CD4-positive, alpha-beta T cell (primary cell): ENCODE measurements around the gene ISM2. TPM values are rescaled to one million over a fixed set of nuclear protein-coding genes. Genes with fewer than 3 reads are reported as not detected.

Experiments used
- ATAC-seq: fragments of 200-7000 bp; cut with Tn5 transposase; one replicate; pipeline ENCODE4 v1.10.0; 2022; ENCODE audit warnings: mild to moderate bottlenecking; ENCODE audit not compliant: poor library complexity
- CTCF ChIA-PET: fragments of 350-600 bp; sonication (Branson Sonifier 250); formaldehyde crosslinking; loops from one replicate; lab custom pipeline; 2021; ENCODE audit warnings: antibody characterized with exemption, inconsistent platforms; lab: Charles Lee
- POLR2A ChIA-PET: fragments of 350-600 bp; sonication (Branson Sonifier 250); formaldehyde crosslinking; loops from one replicate; lab custom pipeline; 2021; ENCODE audit warnings: antibody characterized with exemption, inconsistent platforms; lab: Charles Lee
- DNase-seq, 14 experiments: peaks; one replicate each; pipeline ENCODE4 v3.0.0-alpha.2; 2013 to 2020; ENCODE audit warnings: mixed read lengths in 2 of 14
- H3K27ac ChIP-seq, 2 donors: one replicate each; pipeline versions ENCODE4 v1.5.1 to v1.7.0; 2013; ENCODE audit warnings: low read length in 2 of 2, low read depth in 1 of 2, mild to moderate bottlenecking in 1 of 2
- H3K27me3 ChIP-seq, 2 experiments: 1 replicate in 1 of 2; 2 replicates in 1 of 2; pipeline versions ENCODE4 v1.6.1 to v1.7.0; 2013; ENCODE audit warnings: low read length in 2 of 2, control low read depth in 1 of 2, mild to moderate bottlenecking in 1 of 2, moderate library complexity in 1 of 2; ENCODE audit not compliant: insufficient read depth in 2 of 2, control insufficient read depth in 1 of 2
- H3K36me3 ChIP-seq: one replicate; pipeline ENCODE4 v1.6.1; 2013; ENCODE audit warnings: low read length, control low read depth; ENCODE audit not compliant: insufficient read depth
- H3K4me1 ChIP-seq: one replicate; pipeline ENCODE4 v1.6.1; 2013; ENCODE audit warnings: low read length, control low read depth; ENCODE audit not compliant: insufficient read depth
- H3K4me3 ChIP-seq: one replicate; pipeline ENCODE4 v1.5.1; 2013; ENCODE audit warnings: mild to moderate bottlenecking, low read length, moderate library complexity
- H3K9me3 ChIP-seq, 2 experiments: 1 replicate in 1 of 2; 2 replicates in 1 of 2; pipeline versions ENCODE4 v1.6.1 to v1.7.0; 2013; ENCODE audit warnings: low read length in 2 of 2, mild to moderate bottlenecking in 2 of 2, control low read depth in 1 of 2, moderate library complexity in 1 of 2; ENCODE audit not compliant: control insufficient read depth in 1 of 2, insufficient read depth in 1 of 2
- H3K27ac Mint-ChIP-seq: one replicate; pipeline ENCODE4 v1.8.0; 2020; ENCODE audit warnings: mixed read lengths
- H3K27me3 Mint-ChIP-seq: one replicate; pipeline ENCODE4 v1.8.0; 2021; ENCODE audit warnings: mixed read lengths
- H3K36me3 Mint-ChIP-seq: one replicate; pipeline ENCODE4 v1.8.0; 2021; ENCODE audit warnings: low read depth, mixed read lengths
- H3K4me1 Mint-ChIP-seq: one replicate; pipeline ENCODE4 v1.8.0; 2021; ENCODE audit warnings: low read depth, mixed read lengths
- H3K4me3 Mint-ChIP-seq: one replicate; pipeline ENCODE4 v1.8.0; 2020; ENCODE audit warnings: mild to moderate bottlenecking, mixed read lengths
- H3K9me3 Mint-ChIP-seq: one replicate; pipeline ENCODE4 v1.8.0; 2020; ENCODE audit warnings: mixed read lengths
- intact Hi-C, 2 experiments: fragments of 100-400 bp; cut with DNase I in 1 of 2; cut with micrococcal nuclease in 1 of 2; formaldehyde crosslinking; loops; one replicate each; pipeline versions ENCODE4 v1.15.1 to v1.9.0; 2023 to 2025; cut with DNase I, micrococcal nuclease
- total RNA-seq, 174 experiments: library from RNA in 2 of 174; stranded (reverse) in 2 of 174; gene quantifications; one replicate each; pipeline ENCODE4 v1.2.3 and lab custom pipeline; 2021 to 2026
- TF ChIP-seq, protein P1 (sequence below): fragments of 200-600 bp; IDR thresholded peaks from one replicate; pipeline ENCODE4 v1.8.0; 2022; ENCODE audit warnings: antibody characterized with exemption, mild to moderate bottlenecking

Gene ISM2
- total RNA-seq, 2 experiments from 2014 or later, result not detected

DNA sequence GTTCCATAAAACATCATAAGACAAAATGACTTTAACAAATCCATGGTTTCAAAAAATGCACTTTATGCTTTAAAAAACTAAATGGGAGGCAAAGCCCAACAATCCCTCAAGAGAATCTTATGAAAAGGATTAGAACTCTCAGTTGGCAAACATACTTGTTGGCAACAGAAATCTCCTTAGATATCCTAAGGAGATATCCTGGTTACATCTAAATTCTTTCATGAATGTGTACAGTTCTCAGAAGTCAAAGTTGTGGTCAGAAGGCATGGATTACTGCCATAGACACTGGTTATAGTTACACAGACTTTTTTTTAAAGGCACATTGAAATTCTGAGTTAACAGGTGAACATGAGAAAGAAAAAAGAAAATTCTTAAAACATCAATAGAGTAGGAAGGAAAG is 17.5 kb upstream of the ISM2 start:
- H3K36me3 Mint-ChIP-seq, result peaks cover 87% of the 10 kb centered on the region

DNA sequence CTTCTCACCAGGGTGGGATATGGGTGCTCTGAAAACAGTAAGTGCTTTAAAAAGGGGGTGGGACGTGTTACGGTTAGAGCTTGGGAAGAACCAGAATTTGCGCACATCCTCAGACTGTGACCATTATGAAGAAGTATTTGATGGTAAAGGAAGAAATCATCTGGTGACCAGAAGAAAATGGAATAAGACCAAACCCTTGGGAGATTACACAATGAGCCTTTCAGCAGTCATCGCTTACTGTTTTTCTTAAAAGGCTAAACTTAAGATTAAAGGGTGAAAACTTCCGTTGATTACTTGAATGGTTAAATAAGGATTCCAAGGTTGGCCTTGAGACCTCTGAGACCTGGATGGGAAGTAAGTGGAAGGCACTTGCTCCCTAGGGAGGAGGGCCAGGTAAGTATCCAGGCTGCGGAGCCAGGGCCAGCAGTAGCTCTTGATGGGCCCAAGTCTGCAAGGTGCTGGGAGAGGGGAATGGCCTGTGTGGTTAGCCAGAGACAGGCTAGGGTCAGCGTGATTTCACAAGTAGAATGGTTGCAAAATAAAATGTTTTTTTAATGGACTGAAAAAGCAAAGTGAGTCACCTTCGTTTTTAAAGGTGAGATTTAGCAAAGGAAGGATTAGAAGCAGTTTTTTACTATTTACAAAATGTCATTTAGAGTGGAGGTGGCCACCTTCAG is 13.0 kb upstream of the ISM2 start:
- Mint-ChIP-seq H3K4me3 (no peak overlapping the region), H3K27me3 (no peaks in the 10 kb centered on the region), H3K36me3 (peaks cover 76% of the 10 kb centered on the region), H3K27ac (no peak overlapping the region), H3K9me3 (no peaks in the 10 kb centered on the region), H3K4me1 (no peaks in the 10 kb centered on the region)
- ChIA-PET CTCF (no interaction called here), POLR2A (no interaction called here)
- ATAC-seq, result no peak
- TF ChIP-seq, protein P1, sequence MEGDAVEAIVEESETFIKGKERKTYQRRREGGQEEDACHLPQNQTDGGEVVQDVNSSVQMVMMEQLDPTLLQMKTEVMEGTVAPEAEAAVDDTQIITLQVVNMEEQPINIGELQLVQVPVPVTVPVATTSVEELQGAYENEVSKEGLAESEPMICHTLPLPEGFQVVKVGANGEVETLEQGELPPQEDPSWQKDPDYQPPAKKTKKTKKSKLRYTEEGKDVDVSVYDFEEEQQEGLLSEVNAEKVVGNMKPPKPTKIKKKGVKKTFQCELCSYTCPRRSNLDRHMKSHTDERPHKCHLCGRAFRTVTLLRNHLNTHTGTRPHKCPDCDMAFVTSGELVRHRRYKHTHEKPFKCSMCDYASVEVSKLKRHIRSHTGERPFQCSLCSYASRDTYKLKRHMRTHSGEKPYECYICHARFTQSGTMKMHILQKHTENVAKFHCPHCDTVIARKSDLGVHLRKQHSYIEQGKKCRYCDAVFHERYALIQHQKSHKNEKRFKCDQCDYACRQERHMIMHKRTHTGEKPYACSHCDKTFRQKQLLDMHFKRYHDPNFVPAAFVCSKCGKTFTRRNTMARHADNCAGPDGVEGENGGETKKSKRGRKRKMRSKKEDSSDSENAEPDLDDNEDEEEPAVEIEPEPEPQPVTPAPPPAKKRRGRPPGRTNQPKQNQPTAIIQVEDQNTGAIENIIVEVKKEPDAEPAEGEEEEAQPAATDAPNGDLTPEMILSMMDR, result no peak
- Histone ChIP-seq H3K27me3 (no peaks in the 10 kb centered on the region), H3K36me3 (peaks cover 45% of the 10 kb centered on the region), H3K9me3 (no peaks in the 10 kb centered on the region), H3K4me3 (no peak overlapping the region), H3K4me1 (no peaks in the 10 kb centered on the region), H3K27ac (no peak overlapping the region)
- no peak for DNase-seq
- intact Hi-C loops, result no loop called here

More for the DNA sequence above, 17.5 kb upstream of the ISM2 start:
- H3K4me1 Mint-ChIP-seq, result no peaks in the 10 kb centered on the region
- Histone ChIP-seq H3K4me3 (no peak overlapping the region), H3K9me3 (no peaks in the 10 kb centered on the region), H3K27ac (no peak overlapping the region), H3K36me3 (peaks cover 58% of the 10 kb centered on the region), H3K27me3 (no peaks in the 10 kb centered on the region), H3K4me1 (no peaks in the 10 kb centered on the region)
- no peak for DNase-seq
- TF ChIP-seq, protein P1, result no peak
- H3K27me3 Mint-ChIP-seq, result no peaks in the 10 kb centered on the region
- no peak overlapping the region for H3K27ac Mint-ChIP-seq
- ATAC-seq, result no peak
- ChIA-PET POLR2A (no interaction called here), CTCF (no interaction called here)
- no peaks in the 10 kb centered on the region for H3K9me3 Mint-ChIP-seq
- no peak overlapping the region for H3K4me3 Mint-ChIP-seq
- intact Hi-C loops, result no loop called here

DNA sequence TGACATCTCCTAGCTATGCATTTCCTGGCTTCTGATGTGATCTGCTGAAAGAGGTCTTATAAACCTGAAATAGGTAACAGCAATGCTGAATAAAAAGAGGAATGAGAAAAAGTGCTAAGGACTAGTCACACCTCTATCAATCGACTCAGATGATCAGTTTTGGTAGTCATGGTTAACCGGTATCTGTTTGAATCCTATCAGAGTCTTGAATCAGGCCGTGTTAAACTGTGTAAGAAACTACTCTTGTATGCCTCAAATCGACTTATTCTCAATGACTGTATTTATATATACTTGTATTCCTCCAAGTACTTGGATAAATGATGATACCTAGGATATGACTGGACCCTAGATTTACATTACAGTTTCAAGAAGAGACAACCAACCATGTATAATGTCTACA is 10.8 kb upstream of the ISM2 start:
- DNase-seq (no peak), ATAC-seq (no peak)
- Mint-ChIP-seq H3K36me3 (peaks cover 64% of the 10 kb centered on the region), H3K27me3 (no peaks in the 10 kb centered on the region), H3K4me3 (no peak overlapping the region), H3K27ac (no peak overlapping the region), H3K9me3 (no peaks in the 10 kb centered on the region), H3K4me1 (no peaks in the 10 kb centered on the region)
- intact Hi-C loops, result no loop called here
- POLR2A ChIA-PET, result no interaction called here
- CTCF ChIA-PET, result no interaction called here
- Histone ChIP-seq H3K4me1 (no peaks in the 10 kb centered on the region), H3K27ac (no peak overlapping the region), H3K9me3 (no peaks in the 10 kb centered on the region), H3K36me3 (peaks cover 37% of the 10 kb centered on the region), H3K4me3 (no peak overlapping the region), H3K27me3 (no peaks in the 10 kb centered on the region)
- TF ChIP-seq, protein P1, result no peak
